ENCODE data around the gene AK5. TPM values are rescaled to one million over a fixed set of nuclear protein-coding genes. Genes with fewer than 3 reads are reported as not detected.

Gene AK5, protein sequence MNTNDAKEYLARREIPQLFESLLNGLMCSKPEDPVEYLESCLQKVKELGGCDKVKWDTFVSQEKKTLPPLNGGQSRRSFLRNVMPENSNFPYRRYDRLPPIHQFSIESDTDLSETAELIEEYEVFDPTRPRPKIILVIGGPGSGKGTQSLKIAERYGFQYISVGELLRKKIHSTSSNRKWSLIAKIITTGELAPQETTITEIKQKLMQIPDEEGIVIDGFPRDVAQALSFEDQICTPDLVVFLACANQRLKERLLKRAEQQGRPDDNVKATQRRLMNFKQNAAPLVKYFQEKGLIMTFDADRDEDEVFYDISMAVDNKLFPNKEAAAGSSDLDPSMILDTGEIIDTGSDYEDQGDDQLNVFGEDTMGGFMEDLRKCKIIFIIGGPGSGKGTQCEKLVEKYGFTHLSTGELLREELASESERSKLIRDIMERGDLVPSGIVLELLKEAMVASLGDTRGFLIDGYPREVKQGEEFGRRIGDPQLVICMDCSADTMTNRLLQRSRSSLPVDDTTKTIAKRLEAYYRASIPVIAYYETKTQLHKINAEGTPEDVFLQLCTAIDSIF
- total RNA-seq = 1.2 TPM in 1 of 2 replicates, not detected in the other

DNA sequence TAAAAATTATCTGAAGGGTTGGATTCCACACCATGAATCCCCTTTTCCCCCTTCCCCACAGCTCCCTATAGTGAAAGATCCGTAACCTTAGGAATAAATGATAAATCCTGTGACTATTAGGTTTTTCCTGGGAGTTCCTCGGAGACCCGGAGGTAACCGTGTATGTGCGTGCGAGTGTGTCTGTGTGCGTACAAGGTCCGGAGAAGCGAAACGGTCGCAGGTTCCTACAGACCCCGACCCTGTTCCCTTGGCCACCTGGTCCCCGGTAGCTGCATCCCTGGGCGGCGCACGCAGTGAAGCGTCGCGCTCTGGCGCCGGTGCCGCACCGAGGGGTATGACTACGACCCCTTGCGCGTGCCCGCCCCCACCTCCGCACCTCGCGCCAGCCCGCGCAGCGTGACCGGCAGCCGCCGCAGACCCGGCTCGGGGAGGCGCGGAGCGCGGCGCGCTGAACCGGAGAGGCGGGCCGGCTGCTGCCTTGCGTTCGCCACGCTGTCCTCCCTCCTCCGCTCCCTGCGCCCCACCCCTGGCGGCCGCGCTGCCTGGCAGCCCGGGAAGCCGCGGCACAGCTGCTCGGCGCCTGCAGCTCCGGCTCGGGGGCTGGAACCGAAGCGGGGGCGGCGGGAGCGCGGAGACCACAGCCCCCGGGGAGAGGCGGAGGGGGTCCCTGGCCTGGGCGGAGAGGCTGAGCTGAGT lies at the start of gene AK5:
Gene AK5, plus strand, starts transcription at position 529 of the 696 bp plus-strand sequence. CDS start 295 bp downstream, outside the sequence.

Small RNA genes lying within 50 kb of the gene (small RNA-seq; reads per million reads assigned to genes)
- gene RNU7-8P = not detected

Other genes with a start within 250 kb of the AK5 start
- gene PIGK, start 62.6 kb upstream of the AK5 start, total RNA-seq = 9.8 and 30.3 TPM in 2 replicates